Measurements from ENCODE around the gene RYR2.

DNA sequence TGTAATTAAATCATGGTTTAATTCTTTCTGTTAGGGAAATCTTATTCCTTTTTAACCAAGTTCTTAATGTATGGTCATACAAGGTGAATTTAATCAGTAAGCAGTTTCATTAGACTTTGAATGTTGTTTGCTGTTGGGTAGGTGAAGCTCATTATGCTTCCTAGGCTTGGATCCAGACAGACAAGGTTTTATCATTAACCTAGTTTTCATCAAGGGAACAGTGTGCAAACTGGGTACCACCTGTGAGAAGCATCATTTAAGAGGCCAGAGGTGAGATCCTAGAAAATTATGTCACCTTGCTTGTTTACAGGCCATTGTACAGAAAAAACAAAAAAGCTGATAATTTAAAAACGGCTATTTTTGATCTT lies 130.1 kb downstream of the RYR2 start:
- TF ChIP-seq, protein P1, sequence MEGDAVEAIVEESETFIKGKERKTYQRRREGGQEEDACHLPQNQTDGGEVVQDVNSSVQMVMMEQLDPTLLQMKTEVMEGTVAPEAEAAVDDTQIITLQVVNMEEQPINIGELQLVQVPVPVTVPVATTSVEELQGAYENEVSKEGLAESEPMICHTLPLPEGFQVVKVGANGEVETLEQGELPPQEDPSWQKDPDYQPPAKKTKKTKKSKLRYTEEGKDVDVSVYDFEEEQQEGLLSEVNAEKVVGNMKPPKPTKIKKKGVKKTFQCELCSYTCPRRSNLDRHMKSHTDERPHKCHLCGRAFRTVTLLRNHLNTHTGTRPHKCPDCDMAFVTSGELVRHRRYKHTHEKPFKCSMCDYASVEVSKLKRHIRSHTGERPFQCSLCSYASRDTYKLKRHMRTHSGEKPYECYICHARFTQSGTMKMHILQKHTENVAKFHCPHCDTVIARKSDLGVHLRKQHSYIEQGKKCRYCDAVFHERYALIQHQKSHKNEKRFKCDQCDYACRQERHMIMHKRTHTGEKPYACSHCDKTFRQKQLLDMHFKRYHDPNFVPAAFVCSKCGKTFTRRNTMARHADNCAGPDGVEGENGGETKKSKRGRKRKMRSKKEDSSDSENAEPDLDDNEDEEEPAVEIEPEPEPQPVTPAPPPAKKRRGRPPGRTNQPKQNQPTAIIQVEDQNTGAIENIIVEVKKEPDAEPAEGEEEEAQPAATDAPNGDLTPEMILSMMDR (IDR thresholded peaks at IDR 0.05), result no peak
- no peak for TF ChIP-seq EZH2 (IDR thresholded peaks at IDR 0.05; ENCODE audit: borderline replicate concordance, insufficient read depth, low read depth, low read length, poor library complexity, severe bottlenecking)
